ENCODE data around the gene ERP29. TPM values are rescaled to one million over a fixed set of nuclear protein-coding genes. Genes with fewer than 3 reads are reported as not detected.
A peak's percentile ranks its signal among the peaks of the same experiment; 100 is the strongest.

Gene ERP29
- total RNA-seq (10 to 100 TPM; 28.1 to 76.7 (median 68.3) TPM), polyA plus RNA-seq (100 to 1,000 TPM; 102 to 169 TPM)
- long read RNA-seq, donor 1, transcript ERP29-202 (2 exons, 1,333 nt): minor isoform, 30 of 145 reads
- long read RNA-seq, donor 1, transcript ERP29-201 (3 exons, 1,735 nt): major isoform, 102 of 145 reads
- long read RNA-seq, donor 1, partial matches to known transcripts: 2 of 145 reads
- long read RNA-seq, donor 1, other reads (novel, unspliced or antisense): 11 of 145 reads
- long read RNA-seq, donor 2, transcript ERP29-201 (3 exons, 1,735 nt): major isoform, 267 of 281 reads
- long read RNA-seq, donor 2, transcript ERP29-202 (2 exons, 1,333 nt): minor isoform, 14 of 281 reads
- long read RNA-seq, donor 2, partial matches to known transcripts: 0 of 281 reads
- long read RNA-seq, donor 2, other reads (novel, unspliced or antisense): 0 of 281 reads
- long read RNA-seq, donor 3, transcript ERP29-202 (2 exons, 1,333 nt): minor isoform, 26 of 101 reads
- long read RNA-seq, donor 3, transcript ERP29-201 (3 exons, 1,735 nt): major isoform, 65 of 101 reads
- long read RNA-seq, donor 3, partial matches to known transcripts: 10 of 101 reads
- long read RNA-seq, donor 3, other reads (novel, unspliced or antisense): 0 of 101 reads

DNA sequence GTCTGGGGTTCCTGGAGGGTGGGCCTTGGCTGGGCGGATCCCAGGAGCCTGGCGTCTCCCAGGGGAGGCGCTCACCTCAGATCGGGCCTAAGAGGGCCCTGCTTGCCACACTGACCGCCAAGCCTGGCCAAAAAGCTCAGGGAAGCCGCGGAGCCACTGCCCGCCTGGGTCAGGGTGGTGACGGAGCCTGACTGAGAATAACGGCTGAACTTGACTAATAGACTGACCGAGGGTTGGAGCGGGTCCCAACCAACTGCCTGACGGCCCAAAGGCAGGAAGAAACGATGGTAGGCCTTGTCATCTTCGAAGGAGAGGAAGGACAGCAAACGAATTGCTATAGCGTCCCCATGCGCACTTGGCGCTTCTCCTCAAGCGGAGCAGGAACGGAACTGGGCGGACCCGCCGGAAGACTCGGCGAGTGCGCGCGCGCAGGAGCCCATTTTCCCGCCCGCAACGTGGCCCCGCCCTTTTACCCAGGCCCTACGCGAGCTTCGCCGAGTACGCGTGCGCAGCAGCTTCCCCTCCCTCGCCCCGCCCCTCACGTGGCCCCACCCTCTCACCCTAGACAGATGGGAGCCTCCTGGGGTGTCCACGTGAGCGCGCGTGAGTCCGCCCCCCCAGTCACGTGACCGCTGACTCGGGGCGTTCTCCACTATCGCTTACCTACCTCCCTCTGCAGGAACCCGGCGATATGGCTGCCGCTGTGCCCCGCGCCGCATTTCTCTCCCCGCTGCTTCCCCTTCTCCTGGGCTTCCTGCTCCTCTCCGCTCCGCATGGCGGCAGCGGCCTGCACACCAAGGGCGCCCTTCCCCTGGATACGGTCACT, at the start of gene ERP29, which contains the start of gene TMEM116:
Gene ERP29, plus strand, starts transcription at position 652 of the 826 bp plus-strand sequence. Its CDS starts 40 bp downstream, at position 692.
Gene TMEM116, minus strand, starts transcription at position 391 of the 826 bp plus-strand sequence. CDS start 7,895 bp downstream, outside the sequence.
- Histone ChIP-seq H3K27me3 (no peaks in the 10 kb centered on the region), H3K4me3 (peak within 1 kb of the TSS; percentile 91), H3K27ac (peak within 1 kb of the TSS; percentile 83 to 87), H3K36me3 (no peaks in the 10 kb centered on the region), H3K4me1 (ENCODE audit: insufficient read depth) (peaks cover 14% of the 10 kb centered on the region), H3K9me3 (no peaks in the 10 kb centered on the region)
- intact Hi-C loops (cut with DNase I): loop anchor here in 1 of 4 donors (5.0 to 10.0 kb wide), 2 partner anchors 66 to 112 kb away; partner anchors contain the start of gene TRAFD1
- WGBS, 3 donors: 0 to 1% (median 1%) methylated on average over 61 to 67 of the region's 67 CpGs
- DNase-seq: peak; percentile 100
- peak; percentile 98 for TF ChIP-seq POLR2A (IDR thresholded peaks at IDR 0.05)
- TF ChIP-seq, protein P1, sequence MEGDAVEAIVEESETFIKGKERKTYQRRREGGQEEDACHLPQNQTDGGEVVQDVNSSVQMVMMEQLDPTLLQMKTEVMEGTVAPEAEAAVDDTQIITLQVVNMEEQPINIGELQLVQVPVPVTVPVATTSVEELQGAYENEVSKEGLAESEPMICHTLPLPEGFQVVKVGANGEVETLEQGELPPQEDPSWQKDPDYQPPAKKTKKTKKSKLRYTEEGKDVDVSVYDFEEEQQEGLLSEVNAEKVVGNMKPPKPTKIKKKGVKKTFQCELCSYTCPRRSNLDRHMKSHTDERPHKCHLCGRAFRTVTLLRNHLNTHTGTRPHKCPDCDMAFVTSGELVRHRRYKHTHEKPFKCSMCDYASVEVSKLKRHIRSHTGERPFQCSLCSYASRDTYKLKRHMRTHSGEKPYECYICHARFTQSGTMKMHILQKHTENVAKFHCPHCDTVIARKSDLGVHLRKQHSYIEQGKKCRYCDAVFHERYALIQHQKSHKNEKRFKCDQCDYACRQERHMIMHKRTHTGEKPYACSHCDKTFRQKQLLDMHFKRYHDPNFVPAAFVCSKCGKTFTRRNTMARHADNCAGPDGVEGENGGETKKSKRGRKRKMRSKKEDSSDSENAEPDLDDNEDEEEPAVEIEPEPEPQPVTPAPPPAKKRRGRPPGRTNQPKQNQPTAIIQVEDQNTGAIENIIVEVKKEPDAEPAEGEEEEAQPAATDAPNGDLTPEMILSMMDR (IDR thresholded peaks at IDR 0.05): peak; percentile 50 to 86 (median 73)
- TF ChIP-seq EP300 (IDR thresholded peaks at IDR 0.05): no peak

DNA sequence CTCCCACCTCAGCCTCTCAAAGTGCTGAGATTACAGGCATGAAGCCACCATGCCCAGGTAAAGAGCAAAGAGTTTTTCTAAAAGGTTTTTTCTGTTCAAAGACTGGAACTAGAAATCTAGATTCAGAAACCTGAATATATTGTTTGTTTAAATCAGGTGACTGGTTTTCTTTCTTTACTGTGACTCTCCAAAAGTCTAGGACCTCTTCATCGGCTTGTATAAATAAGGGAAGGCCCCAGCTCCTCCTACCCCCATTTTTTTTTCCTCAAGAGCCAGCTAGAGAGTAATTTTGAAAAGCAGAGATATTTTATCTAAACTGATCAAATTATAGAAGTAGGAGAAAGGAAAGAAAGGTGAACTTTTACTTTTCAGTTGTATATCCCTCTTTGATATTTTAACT, 48.3 kb upstream of the ERP29 start:
- 61 to 94% (median 65%) methylated on average over 1 of the region's 1 CpG for WGBS, 3 donors
- TF ChIP-seq POLR2A (IDR thresholded peaks at IDR 0.05) (no peak), EP300 (IDR thresholded peaks at IDR 0.05) (no peak)
- TF ChIP-seq, protein P1 (IDR thresholded peaks at IDR 0.05): no peak
- Histone ChIP-seq H3K9me3 (no peaks in the 10 kb centered on the region), H3K4me3 (no peak overlapping the region), H3K36me3 (no peaks in the 10 kb centered on the region), H3K4me1 (ENCODE audit: insufficient read depth) (no peaks in the 10 kb centered on the region), H3K27ac (no peak overlapping the region), H3K27me3 (no peaks in the 10 kb centered on the region)
- no peak for DNase-seq
- intact Hi-C loops (cut with DNase I): no loop called here

DNA sequence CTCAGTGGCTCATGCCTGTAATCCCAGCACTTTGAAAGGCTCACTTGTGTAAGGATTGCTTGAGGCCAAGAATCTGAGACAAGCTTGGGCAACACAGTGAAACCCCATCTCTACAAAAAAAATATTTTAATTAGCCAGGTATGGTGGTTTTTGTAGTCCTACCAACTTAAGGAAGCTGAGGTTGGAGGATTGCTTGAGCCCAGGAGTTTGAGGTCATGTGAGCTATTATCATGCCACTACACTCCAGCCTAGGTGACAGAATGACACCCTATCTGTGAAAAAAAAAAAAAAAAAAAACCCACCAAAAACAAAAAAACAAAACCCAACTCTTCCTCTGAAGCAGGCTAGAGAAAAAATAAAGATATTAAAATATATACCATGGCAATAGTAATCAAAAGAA, 41.4 kb upstream of the ERP29 start:
- DNase-seq: no peak
- no peak overlapping the region for H3K27ac ChIP-seq
- intact Hi-C loops (cut with DNase I): no loop called here
- H3K36me3 ChIP-seq: no peaks in the 10 kb centered on the region
- no peaks in the 10 kb centered on the region for H3K4me1 ChIP-seq (ENCODE audit: insufficient read depth)
- no peaks in the 10 kb centered on the region for H3K9me3 ChIP-seq
- TF ChIP-seq, protein P1 (IDR thresholded peaks at IDR 0.05): no peak
- TF ChIP-seq POLR2A (IDR thresholded peaks at IDR 0.05) (no peak), EP300 (IDR thresholded peaks at IDR 0.05) (no peak)
- no peaks in the 10 kb centered on the region for H3K27me3 ChIP-seq
- H3K4me3 ChIP-seq: no peak overlapping the region
